ENCODE results near the gene PTPN4. TPM values are rescaled to one million over a fixed set of nuclear protein-coding genes. Genes with fewer than 3 reads are reported as not detected.
"Not testable (repeated sequence)": the region's sequence is repeated elsewhere in the genome, so short reads cannot be mapped to it uniquely, and the experiment has no call there.

PTPN4 gene
- polyA plus RNA-seq, 3 donors: 3.6 to 7.5 (median 7.2) TPM

DNA sequence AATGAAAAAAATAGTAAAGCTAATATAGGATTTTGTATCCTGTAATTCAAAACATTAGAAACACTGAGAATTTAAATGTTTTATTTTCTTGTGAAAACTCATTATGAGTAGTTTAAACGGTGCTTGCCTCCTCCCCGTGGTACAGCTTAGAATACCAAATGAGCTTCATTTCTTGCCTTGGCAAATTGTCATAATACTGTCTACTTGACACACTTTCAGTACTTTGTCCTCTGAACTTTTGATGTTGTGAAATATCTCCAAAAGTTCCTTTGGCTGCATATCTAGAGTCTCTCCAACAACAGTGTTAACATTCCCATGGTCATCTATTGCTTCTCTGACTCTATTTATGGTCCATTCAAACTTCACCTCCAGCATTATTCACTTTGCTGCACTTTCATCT lies 191.2 kb downstream of the PTPN4 start:
- 70 to 72% (median 72%) methylated on average over 2 of the region's 2 CpGs for WGBS, 3 donors

GRCh38 chr2:119958670-119959268 lies 199.0 kb downstream of the PTPN4 start:
- no peak overlapping the region for H3K27ac ChIP-seq (ENCODE audit: low read depth, low read length)

More for the DNA sequence above, 191.2 kb downstream of the PTPN4 start:
- no peak overlapping the region for H3K27ac ChIP-seq (ENCODE audit: low read depth, low read length)

DNA sequence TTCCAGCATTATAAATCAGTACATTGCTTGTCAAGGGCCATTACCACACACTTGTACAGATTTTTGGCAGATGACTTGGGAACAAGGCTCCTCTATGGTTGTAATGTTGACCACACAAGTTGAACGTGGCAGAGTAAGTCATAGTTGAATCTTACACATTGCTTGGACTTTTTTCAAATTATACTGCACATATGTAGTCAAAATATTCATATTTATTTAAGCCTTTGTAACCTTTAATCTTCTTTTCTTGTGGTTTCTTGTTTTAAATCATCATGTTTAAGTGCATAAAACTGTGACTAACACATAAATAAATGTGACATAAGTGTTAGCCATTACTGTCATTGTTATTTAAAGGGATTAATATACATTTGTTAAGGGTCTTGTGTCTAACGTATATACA lies 201.1 kb downstream of the PTPN4 start:
- WGBS, 3 donors: 75 to 85% (median 80%) methylated on average over 2 of the region's 2 CpGs
- H3K27ac ChIP-seq (ENCODE audit: low read depth, low read length): no peak overlapping the region

DNA sequence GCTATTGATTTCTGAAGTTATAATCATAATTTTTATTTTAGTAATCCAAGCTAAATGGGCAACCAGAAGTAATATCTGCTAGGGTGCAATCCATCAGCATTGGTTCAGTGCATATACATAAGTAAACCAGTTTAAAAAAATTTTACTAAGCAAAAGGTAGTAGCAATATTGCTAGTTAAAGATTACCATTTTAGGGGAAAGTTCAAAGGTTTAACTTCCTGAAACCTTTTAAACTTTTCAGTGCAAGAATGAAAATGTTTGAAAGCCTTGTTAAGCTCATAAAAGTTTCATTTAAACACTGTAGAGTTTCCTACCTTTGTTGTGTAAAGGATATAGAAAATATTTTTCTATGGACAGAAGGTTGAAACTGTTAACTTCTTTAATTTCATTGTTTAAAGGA lies 222.2 kb downstream of the PTPN4 start:
- no peak overlapping the region for H3K27ac ChIP-seq (ENCODE audit: low read depth, low read length)

DNA sequence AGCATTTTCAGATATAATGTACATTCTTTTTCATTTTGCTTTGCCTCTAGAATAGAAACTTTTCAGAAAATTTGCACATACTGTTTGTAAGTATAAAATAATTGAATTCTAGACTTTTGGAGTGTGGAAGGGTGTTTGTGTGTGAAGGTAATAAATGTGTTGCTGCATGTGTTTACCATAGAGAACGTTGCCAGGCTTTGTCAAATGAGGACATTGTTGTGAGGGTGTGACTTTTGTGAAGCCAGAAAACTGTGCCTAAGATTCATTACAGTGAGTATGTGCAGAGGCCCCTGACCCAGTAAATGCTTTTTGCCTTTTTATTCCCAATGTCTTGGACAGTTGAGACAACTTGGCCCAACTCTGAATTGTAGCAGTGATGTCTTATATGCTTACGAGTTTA lies 222.8 kb downstream of the PTPN4 start:
- no peak overlapping the region for H3K27ac ChIP-seq (ENCODE audit: low read depth, low read length)
- WGBS, 3 donors: 68 to 85% (median 78%) methylated on average over 2 of the region's 2 CpGs

DNA sequence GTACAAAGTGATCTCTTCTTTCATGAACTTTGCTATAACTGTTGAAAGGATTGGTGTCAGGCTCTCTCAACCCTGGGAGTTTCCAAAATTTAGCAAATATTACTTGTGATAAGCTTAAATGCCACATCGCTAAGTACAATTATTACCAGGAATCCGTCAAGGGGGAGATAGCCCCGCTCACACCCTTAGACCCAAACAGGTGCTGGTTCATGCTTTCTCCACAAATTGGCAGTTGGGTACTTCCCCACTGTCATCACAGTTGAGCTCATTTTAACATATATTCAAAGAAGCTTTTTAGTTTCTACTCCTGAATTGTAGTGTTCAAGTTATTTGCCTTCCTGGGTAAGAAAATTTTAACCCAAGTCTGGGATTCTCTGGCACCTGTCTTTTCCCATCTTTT lies 223.4 kb downstream of the PTPN4 start:
- WGBS, 3 donors: 72 to 86% (median 77%) methylated on average over 3 of the region's 3 CpGs
- H3K27ac ChIP-seq (ENCODE audit: low read depth, low read length): no peak overlapping the region

DNA sequence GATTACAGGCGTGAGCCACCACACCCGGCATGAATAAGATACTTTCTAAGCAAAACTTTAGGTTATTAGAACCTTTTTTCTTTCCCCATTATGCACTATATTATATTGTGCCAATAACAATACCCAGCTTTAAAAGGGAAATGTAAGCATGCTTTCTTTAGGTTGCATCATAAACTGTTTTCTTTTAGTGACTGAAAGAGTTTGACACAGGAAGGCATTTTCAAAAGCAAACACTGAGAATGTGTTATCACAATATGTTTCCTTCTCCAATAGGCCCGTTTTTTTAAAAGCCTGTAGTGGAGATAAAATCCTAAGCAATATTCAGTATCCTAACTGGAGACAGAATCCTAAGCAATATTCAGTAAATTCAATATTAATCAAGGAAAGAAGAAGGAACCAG lies 236.4 kb downstream of the PTPN4 start:
- 75 to 81% (median 80%) methylated on average over 3 of the region's 3 CpGs for WGBS, 3 donors
- H3K27ac ChIP-seq (ENCODE audit: low read depth, low read length): no peak overlapping the region

DNA sequence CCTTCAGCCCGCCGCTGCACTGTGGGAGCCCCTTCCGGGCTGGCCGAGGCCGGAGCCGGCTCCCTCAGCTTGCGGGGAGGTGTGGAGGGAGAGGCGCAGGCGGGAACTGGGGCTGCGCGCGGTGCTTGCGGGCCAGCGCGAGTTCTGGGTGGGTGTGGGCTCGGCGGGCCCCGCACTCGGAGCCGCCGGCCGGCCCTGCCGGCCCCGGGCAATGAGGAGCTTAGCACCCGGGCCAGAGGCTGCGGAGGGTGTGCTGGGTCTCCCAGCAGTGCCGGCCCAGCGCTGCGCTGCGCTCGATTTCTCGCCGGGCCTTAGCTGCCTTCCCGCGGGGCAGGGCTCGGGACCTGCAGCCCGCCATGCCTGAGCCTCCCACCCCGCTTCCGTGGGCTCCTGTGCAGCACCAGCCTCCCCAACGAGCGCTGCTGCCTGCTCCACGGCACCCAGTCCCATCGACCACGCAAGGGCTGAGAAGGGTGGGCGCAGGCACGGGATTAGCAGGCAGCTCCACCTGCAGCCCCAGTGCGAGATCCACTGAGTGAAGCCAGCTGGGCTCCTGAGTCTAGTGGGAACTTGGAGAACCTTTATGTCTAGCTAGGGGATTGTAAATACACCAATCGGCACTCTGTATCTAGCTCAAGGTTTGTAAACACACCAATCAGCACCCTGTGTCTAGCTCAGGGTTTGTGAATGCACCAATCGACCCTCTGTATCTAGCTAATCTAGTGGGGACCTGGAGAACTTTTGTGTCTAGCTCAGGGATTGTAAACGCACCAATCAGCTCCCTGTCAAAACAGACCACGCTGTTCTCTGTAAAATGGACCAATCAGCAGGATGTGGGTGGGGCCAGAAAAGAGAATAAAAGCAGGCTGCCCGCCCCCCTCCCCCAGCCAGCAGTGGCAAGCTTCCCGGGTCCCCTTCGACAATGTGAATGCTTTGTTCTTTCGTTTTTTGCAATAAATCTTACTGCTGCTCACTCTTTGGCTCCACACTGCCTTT lies 237.5 kb downstream of the PTPN4 start:
- H3K27ac ChIP-seq (ENCODE audit: low read depth, low read length): not testable (repeated sequence)
- WGBS, 3 donors: 90 to 94% (median 93%) methylated on average over 26 to 55 of the region's 55 CpGs

DNA sequence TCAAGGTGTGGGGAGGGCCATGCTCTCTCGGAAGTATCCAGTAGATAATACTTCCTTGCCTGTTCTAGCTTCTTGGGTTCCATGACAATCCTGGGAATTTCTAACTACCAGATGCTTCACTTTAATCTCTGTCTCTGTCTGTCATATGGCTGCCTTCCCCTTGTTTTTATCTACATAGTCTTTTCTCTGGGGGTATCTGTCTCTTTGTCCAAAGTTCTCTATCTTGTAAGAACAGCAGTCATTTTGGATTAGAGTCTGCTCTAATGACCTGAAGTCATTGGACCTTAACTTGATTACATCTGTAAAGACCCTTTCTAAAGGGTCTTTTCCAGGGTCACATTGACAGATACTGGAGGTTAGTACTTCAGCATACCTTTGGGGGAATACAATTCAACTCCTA lies 241.7 kb downstream of the PTPN4 start:
- 78 to 89% (median 82%) methylated on average over 1 of the region's 1 CpG for WGBS, 3 donors
- no peak overlapping the region for H3K27ac ChIP-seq (ENCODE audit: low read depth, low read length)

DNA sequence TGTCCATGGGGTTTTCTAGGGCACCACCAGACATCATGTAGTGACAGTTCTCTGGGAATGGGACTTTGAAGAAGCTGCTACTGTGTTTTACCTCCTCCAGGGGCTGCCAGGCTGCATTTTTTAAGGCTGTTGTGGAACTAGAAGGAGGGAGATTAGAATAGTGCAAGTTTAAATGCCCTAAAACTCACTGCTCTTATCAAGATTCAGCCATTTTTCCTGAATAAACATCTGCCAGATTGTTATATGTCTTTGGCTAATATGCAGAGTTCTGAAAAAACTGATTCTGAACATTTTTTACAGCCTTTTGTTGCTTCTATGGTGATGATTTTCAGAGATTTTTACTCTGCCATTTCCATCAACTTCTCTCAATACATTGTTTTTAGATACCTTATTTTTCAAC lies 244.5 kb downstream of the PTPN4 start:
- no peak overlapping the region for H3K27ac ChIP-seq (ENCODE audit: low read depth, low read length)

- WGBS, 3 donors: 91 to 93% (median 92%) methylated on average over 11 of the region's 11 CpGs
- H3K27ac ChIP-seq (ENCODE audit: low read depth, low read length): no peak overlapping the region
These were observed 246.3 kb downstream of the PTPN4 start for GRCh38 chr2:120005834-120006521.

- H3K27ac ChIP-seq (ENCODE audit: low read depth, low read length): no peak overlapping the region
- WGBS, 3 donors: 96 to 97% (median 96%) methylated on average over 4 of the region's 4 CpGs
These were observed 248.1 kb downstream of the PTPN4 start for GRCh38 chr2:120007851-120008250.

GRCh38 chr2:120012363-120012762 lies 252.6 kb downstream of the PTPN4 start:
- H3K27ac ChIP-seq (ENCODE audit: low read depth, low read length): no peak overlapping the region
- WGBS, 3 donors: 9 to 35% (median 32%) methylated on average over 8 of the region's 8 CpGs

DNA sequence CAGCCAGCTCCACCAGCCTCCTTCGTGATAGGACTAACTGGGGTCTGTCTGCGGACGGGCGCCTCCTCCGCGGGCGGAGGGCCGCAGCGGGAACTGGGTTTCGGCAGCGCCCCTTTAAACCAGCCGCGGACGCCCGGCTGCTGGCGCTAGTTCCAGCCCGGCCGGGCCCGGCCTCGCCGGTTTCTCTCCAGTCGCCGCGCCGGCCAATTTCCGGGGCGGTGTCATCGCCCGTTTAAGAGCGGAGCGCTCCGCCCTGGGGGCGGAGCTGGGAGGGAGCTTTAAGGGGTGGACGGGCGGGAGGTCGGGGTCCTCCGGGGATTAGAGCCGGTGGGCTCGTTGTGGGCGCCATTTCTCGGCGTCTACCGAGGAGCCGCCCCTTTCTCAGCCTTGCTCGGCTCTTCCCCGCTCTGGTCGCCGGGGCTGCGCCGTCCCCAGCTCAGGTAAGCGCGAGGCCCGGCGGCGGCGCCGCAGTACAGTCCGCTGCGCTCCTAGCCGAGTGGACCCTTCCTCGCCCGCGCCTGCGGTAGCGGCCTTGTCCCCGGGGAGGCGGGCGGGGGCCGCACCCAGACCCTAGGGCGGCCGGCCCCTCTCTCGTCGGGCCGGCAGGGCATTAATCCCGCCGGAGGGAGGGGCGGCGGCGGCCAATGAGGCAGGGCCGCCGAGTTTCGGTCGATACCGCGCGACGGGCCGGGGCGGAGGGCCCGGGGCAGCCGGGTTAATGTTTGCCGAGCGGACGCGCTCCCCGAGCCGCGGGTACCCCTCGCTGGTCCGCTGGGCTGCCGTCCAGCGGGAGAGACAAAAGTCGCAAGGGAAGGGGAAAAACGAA lies 253.3 kb downstream of the PTPN4 start, which contains the start of gene EPB41L5:
Gene EPB41L5 (plus strand): TSS at position 307 of the 826 bp plus-strand sequence. CDS start 6,008 bp downstream, outside the sequence.
- H3K27ac ChIP-seq (ENCODE audit: low read depth, low read length): no peak within 1 kb of the TSS
- 0% methylated on average over 77 to 104 of the region's 104 CpGs for WGBS, 3 donors

DNA sequence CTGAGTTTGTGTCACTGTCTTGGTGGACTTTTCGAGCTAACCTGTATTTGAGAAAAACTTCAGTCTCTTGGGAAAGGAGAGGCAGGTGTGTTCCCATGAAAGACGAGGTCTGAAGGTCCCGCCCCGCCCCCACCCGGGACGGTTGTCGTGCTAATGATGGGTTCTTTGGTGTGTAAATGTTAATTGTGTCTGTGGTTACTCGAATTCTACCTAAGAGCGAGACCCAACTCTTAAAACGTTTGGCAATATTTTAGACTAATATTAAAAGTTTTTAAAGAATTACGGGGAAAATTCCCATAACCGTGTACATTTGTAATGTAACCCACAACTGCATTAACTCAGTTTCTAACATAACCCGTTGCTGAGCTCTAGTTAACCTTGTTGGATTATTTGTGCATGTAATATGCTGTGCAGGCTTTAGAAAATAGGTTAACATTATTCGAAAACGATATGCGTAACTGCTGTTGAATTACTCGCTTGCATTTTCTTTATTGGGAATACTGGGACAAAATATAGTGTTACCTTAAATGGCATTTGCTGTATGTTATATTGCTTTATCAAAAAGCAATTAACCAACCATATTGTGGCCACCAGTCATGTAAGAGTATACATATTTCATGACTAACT lies 254.0 kb downstream of the PTPN4 start:
- 8 to 31% (median 29%) methylated on average over 17 of the region's 17 CpGs for WGBS, 3 donors
- no peak overlapping the region for H3K27ac ChIP-seq (ENCODE audit: low read depth, low read length)

DNA sequence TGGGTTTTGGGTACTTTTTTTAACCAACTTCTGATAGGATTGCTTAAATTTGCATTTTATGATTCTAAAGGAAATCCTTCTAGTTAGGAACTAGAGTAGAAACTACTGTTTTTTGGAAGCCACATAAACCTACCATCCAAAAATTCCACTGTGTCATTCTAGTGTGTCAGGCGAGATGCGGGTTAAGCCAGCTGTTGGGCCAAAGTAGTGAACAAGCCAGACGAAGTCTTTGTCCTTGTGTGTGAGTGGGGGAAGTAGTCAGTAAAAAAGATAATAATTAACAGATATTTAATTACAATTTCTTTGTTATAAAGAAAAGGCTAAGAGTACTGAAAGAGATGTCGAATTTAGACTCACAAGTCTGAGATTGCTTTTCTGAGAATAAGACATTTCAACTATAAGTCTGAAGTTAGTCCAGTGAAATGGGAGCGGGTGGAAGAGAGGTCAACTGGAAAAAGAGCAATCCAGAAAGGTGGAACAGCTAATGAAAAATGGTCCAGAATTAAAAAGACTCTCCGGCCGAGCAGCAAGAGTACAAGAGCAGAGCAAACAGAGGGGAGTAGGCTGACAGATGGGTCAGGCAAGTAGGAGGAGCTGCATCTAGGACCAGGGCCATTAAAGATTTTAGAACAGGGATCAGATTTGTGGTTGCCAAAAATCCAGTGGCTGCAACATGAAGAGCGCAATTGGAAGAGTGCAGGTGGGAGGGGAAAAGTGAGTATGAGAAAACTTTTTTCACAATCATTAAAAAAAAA lies 254.7 kb downstream of the PTPN4 start:
- H3K27ac ChIP-seq (ENCODE audit: low read depth, low read length): no peak overlapping the region
- WGBS, 3 donors: 30 to 77% (median 69%) methylated on average over 8 of the region's 8 CpGs

- WGBS, 3 donors: 81 to 94% (median 93%) methylated on average over 3 of the region's 3 CpGs
- no peak overlapping the region for H3K27ac ChIP-seq (ENCODE audit: low read depth, low read length)
These were observed 257.1 kb downstream of the PTPN4 start for GRCh38 chr2:120016800-120017199.

Measured in adipose tissue (tissue), 3 donors.